Smooth muscle cell (in vitro differentiated cells): ENCODE measurements around the gene STAP2. TPM values are rescaled to one million over a fixed set of nuclear protein-coding genes. Genes with fewer than 3 reads are reported as not detected.

Experiments
- DNase-seq: peaks from one replicate; lab custom pipeline; 2025; ENCODE audit not compliant: unreplicated experiment; lab: John Stamatoyannopoulos, UW
- H2AFZ ChIP-seq: fragments of 200-600 bp; sonication (generic); 2 replicates; pipeline ENCODE4 v1.6.0; 2016; ENCODE audit warnings: antibody characterized with exemption, low read depth, mild to moderate bottlenecking
- H3F3A ChIP-seq: fragments of 200-600 bp; sonication (generic); 2 replicates; pipeline ENCODE4 v1.6.0; 2017; ENCODE audit warnings: antibody characterized with exemption, low read depth
- H3K27ac ChIP-seq: fragments of 200-600 bp; sonication (generic); 2 replicates; pipeline ENCODE4 v1.5.1; 2016; ENCODE audit warnings: low read depth, mild to moderate bottlenecking
- H3K27me3 ChIP-seq: fragments of 200-600 bp; sonication (generic); 2 replicates; pipeline ENCODE4 v1.6.1; 2016; ENCODE audit warnings: low read depth, mild to moderate bottlenecking
- H3K36me3 ChIP-seq: fragments of 200-600 bp; sonication (generic); 2 replicates; pipeline ENCODE4 v1.5.1; 2016; ENCODE audit warnings: low read depth
- H3K4me1 ChIP-seq: fragments of 200-600 bp; sonication (generic); 2 replicates; pipeline ENCODE4 v1.5.1; 2016; ENCODE audit warnings: low read depth
- H3K4me2 ChIP-seq: fragments of 200-600 bp; sonication (generic); 2 replicates; pipeline ENCODE4 v1.6.0; 2016; ENCODE audit warnings: mild to moderate bottlenecking
- H3K4me3 ChIP-seq: fragments of 200-600 bp; sonication (generic); 2 replicates; pipeline ENCODE4 v1.5.1; 2016; ENCODE audit warnings: mild to moderate bottlenecking
- H3K79me2 ChIP-seq: fragments of 200-600 bp; sonication (generic); 2 replicates; pipeline ENCODE4 v1.6.0; 2016; ENCODE audit warnings: low read depth, mild to moderate bottlenecking
- H3K9ac ChIP-seq: fragments of 200-600 bp; sonication (generic); 2 replicates; pipeline ENCODE4 v1.6.0; 2016; ENCODE audit warnings: low read depth
- H3K9me3 ChIP-seq: fragments of 200-600 bp; sonication (generic); replicated peaks from 2 replicates; pipeline ENCODE4 v1.5.1; 2016; ENCODE audit warnings: low read depth
- H4K20me1 ChIP-seq: fragments of 200-600 bp; sonication (generic); 2 replicates; pipeline ENCODE4 v1.6.0; 2016; ENCODE audit warnings: low read depth
- WGBS: methylation state at CpG from one replicate; pipeline ENCODE4 v1.1.7; 2016; ENCODE audit warnings: low lambda C conversion rate; 5-methylcytosine and 5-hydroxymethylcytosine counted together
- polyA plus RNA-seq: library from polyadenylated mRNA; unstranded; fragments of >200 nt; fragmentation: Nextera tagmentation; extraction: Ambion mirVana; gene quantifications from 2 replicates; pipeline ENCODE4 v1.2.1, GENCODE V29; 2016
- total RNA-seq: library from RNA; depleted of rRNA; stranded (reverse); fragments of >200 nt; gene quantifications from 2 replicates; pipeline ENCODE4 v1.2.3, GENCODE V29; 2014
- TF ChIP-seq, protein P1 (sequence below): fragments of 200-600 bp; sonication (generic); IDR thresholded peaks from 2 replicates; pipeline ENCODE4 v1.5.1; 2017; ENCODE audit warnings: borderline replicate concordance, mild to moderate bottlenecking, antibody characterized with exemption; ENCODE audit not compliant: insufficient read depth, poor library complexity, severe bottlenecking

The STAP2 gene
- total and polyA plus RNA-seq, 2 experiments from 2014 or later: 8.3 to 10.7 TPM

DNA sequence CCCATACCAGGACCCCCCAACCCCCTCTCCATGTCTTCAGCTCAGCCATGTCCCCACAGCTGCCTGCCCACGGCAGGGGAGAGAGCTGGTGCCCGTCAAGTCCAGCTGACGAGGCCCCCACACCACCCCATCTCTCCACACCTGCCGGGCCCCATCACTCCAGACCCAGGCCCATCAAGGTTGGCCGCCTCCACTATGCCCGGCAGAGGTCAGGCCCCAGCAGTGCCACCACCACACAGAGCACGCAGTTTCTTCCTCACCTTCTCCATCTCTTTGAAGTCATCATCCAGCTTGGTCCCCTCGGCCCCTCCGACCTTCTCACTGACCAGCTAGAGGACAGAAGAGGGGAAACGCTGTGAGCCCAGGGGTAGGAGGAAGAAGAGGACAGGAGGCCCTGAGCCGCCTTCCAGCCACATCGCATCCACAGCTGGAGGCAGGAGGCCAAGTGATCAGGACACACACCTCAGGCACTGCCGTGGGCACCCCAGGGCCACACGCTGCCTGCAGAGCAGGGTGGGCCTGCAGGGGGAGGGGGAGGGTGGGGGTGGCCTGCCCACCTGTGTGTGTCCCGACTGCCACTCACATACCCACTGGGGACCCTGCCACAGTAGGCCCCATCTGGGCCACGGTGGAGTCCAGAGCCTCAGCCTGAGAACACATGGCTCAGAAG lies 28.2 kb upstream of the STAP2 start:
- no peak overlapping the region for H3K4me2 ChIP-seq
- peaks cover 19% of the 10 kb centered on the region for H3K4me1 ChIP-seq
- peaks cover 54% of the 10 kb centered on the region for H3K79me2 ChIP-seq
- H4K20me1 ChIP-seq: peaks cover 89% of the 10 kb centered on the region
- H3K9me3 ChIP-seq: no peaks in the 10 kb centered on the region
- no peak overlapping the region for H2AFZ ChIP-seq
- no peak for DNase-seq
- no peaks in the 10 kb centered on the region for H3K36me3 ChIP-seq
- H3K4me3 ChIP-seq: no peak overlapping the region
- 95% methylated on average over 16 of the region's 16 CpGs for WGBS
- TF ChIP-seq, protein P1, sequence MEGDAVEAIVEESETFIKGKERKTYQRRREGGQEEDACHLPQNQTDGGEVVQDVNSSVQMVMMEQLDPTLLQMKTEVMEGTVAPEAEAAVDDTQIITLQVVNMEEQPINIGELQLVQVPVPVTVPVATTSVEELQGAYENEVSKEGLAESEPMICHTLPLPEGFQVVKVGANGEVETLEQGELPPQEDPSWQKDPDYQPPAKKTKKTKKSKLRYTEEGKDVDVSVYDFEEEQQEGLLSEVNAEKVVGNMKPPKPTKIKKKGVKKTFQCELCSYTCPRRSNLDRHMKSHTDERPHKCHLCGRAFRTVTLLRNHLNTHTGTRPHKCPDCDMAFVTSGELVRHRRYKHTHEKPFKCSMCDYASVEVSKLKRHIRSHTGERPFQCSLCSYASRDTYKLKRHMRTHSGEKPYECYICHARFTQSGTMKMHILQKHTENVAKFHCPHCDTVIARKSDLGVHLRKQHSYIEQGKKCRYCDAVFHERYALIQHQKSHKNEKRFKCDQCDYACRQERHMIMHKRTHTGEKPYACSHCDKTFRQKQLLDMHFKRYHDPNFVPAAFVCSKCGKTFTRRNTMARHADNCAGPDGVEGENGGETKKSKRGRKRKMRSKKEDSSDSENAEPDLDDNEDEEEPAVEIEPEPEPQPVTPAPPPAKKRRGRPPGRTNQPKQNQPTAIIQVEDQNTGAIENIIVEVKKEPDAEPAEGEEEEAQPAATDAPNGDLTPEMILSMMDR: no peak
- H3K27ac ChIP-seq: no peak overlapping the region
- no peaks in the 10 kb centered on the region for H3K27me3 ChIP-seq
- no peak overlapping the region for H3K9ac ChIP-seq
- no peaks in the 10 kb centered on the region for H3F3A ChIP-seq

GRCh38 chr19:4365791-4366665 lies 27.4 kb upstream of the STAP2 start:
- TF ChIP-seq, protein P1: no peak
- H3K36me3 ChIP-seq: no peaks in the 10 kb centered on the region
- WGBS: over 99% methylated on average over 19 of the region's 19 CpGs
- H3K9ac ChIP-seq: no peak overlapping the region
- H3K4me1 ChIP-seq: peaks cover 14% of the 10 kb centered on the region
- no peak overlapping the region for H2AFZ ChIP-seq
- H3K27ac ChIP-seq: no peak overlapping the region
- peaks cover 46% of the 10 kb centered on the region for H3K79me2 ChIP-seq
- H3K9me3 ChIP-seq: no peaks in the 10 kb centered on the region
- H4K20me1 ChIP-seq: peaks cover 84% of the 10 kb centered on the region
- H3K4me3 ChIP-seq: no peak overlapping the region
- no peaks in the 10 kb centered on the region for H3F3A ChIP-seq
- H3K4me2 ChIP-seq: no peak overlapping the region
- DNase-seq: no peak
- no peaks in the 10 kb centered on the region for H3K27me3 ChIP-seq

- Histone ChIP-seq H3F3A (no peaks in the 10 kb centered on the region), H3K4me2 (no peak overlapping the region), H4K20me1 (peaks cover 84% of the 10 kb centered on the region), H3K9ac (no peak overlapping the region), H3K4me3 (no peak overlapping the region), H3K79me2 (peaks cover 40% of the 10 kb centered on the region), H3K9me3 (no peaks in the 10 kb centered on the region), H3K4me1 (peaks cover 14% of the 10 kb centered on the region), H3K27me3 (no peaks in the 10 kb centered on the region), H3K27ac (no peak overlapping the region), H3K36me3 (no peaks in the 10 kb centered on the region), H2AFZ (no peak overlapping the region)
- TF ChIP-seq, protein P1: no peak
- WGBS: 98% methylated on average over 16 of the region's 16 CpGs
- DNase-seq: no peak
These were observed 26.7 kb upstream of the STAP2 start for GRCh38 chr19:4365341-4365740.
